ENCODE results near the gene B4GAT1.

The B4GAT1 gene

DNA sequence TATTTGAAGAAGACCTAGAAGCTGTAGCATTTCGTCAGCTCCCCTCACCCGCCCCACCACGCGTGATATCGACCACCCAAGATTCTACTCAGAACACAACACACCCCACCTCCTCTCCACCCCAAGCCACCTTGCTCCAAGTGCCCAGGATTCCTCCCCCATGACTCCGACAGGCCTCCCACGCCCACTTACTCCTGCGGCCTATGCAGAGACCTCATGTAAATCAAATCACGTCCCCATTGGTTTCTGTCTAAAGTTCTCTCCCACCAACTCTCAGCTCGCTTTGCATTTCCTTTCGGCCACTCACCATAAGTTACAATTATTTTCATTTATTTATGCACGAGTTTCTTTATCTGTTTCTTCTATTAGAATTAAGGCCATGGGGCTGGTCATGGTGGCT lies 44.8 kb downstream of the B4GAT1 start:
- no peak for DNase-seq (ENCODE audit: low spot score)

- DNase-seq (ENCODE audit: low spot score), result no peak
Measured at GRCh38 chr11:66299186-66299585, 48.2 kb downstream of the B4GAT1 start.

DNA sequence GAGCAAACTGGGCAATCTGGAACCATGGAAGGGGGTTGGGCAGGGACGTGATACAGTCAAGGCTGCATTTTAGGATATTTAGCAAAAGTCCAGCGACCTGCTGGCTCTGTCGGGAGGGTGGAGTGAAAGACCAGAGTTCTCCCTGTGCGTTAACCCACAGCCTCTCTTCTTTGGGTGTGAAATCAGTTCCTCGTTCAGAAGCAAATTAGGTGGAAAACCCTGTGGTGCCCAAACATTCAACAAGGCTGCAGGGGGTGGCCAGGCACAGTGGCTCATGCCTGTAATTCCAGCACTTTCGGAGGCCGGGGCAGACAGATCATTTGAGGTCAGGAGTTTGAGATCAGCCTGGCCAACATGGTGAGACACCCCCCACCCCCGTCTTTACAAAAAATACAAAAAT lies 49.8 kb downstream of the B4GAT1 start:
- no peak for DNase-seq (ENCODE audit: low spot score)
